ENCODE measurements around the gene TMEM44.

The TMEM44 gene

DNA sequence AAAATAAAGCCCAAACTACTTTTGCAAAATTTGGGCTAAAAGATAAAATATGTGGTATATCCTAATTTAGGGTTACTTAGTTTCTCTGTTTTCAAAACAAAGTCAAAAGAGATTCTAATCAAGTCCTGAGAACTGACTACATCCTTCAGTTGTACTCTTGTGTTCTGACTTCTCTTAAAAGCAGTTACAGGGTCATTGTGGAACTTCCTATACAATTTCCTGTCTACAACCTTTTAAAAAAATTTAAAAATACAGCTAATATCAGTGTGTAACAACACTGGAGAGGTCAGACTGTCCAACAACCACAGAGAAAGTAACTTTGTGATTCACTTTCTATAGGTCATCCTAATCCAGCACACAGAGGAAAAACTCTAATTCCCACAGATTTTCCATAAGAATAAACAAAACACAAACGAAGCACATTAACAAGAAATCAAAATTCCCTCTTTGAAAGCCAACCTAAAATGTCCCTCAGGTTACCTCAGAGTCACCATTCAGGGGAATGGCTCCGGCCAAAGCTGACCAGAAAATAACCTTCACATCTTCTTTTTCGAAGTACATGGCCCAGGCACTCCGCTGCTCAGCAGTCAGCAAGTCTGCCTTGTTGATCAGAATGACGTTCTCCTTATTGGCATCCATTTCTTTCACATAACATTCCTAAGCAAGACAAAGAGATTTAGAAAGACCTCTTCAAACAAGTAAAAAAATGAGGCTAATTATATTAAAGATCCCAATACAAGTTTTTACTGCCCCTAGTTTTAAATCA lies 25.4 kb upstream of the TMEM44 start:
- CTCF ChIA-PET = interaction anchor here (1.0 to 7.6 kb wide), 4 partner anchors 12 to 448 kb away, joined by 3 to 62 read pairs (median 8); partner anchors contain the start of gene LSG1

DNA sequence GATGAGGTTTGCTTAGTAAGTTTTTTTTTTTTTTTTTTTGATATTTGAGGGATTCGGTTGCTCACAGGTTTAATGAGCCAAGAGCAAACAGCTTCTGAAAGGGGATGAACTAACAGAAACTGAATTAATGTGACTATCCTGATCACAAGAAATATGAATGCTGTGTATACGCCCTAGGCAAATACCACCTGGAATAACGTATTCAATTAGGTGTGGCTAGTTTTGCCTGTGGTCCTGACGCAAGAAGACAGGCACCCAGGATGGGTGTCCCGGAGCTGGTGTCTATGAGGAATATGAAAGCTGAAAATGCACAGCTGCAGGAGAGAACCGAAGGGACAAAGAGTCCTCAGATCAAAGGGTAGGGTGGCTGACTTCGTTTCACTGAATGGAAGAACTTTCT lies 24.2 kb upstream of the TMEM44 start:
- no peak overlapping the region for H3K4me3 ChIP-seq (ENCODE audit: low read depth, low read length)
- no peak for DNase-seq (ENCODE audit: low read depth, low spot score)
- ChIA-PET POLR2A (no interaction called here), CTCF (interaction anchor here (0.9 to 7.6 kb wide), 3 partner anchors 13 to 604 kb away, joined by 3 to 62 read pairs (median 9); partner anchors contain the start of gene LSG1)
- TF ChIP-seq CTCF (IDR thresholded peaks at IDR 0.05; ENCODE audit: insufficient read depth, low read length, missing control alignments) = no peak

More for the DNA sequence above, 25.4 kb upstream of the TMEM44 start:
- TF ChIP-seq CTCF (IDR thresholded peaks at IDR 0.05; ENCODE audit: insufficient read depth, low read length, missing control alignments) = no peak
- DNase-seq (ENCODE audit: low read depth, low spot score) = no peak
- POLR2A ChIA-PET = no interaction called here
- H3K4me3 ChIP-seq (ENCODE audit: low read depth, low read length) = no peak overlapping the region

- no peak for TF ChIP-seq CTCF (IDR thresholded peaks at IDR 0.05; ENCODE audit: insufficient read depth, low read length, missing control alignments)
- ChIA-PET CTCF (interaction anchor here (1.4 kb wide), 1 partner anchor 15 kb away, joined by 4 read pairs; no protein-coding TSS in a partner anchor), POLR2A (no interaction called here)
- H3K4me3 ChIP-seq (ENCODE audit: low read depth, low read length) = no peak overlapping the region
- DNase-seq (ENCODE audit: low read depth, low spot score) = no peak
Observed at GRCh38 chr3:194654443-194654842, 21.2 kb upstream of the TMEM44 start.

- H3K4me3 ChIP-seq (ENCODE audit: low read depth, low read length) = no peak overlapping the region
- POLR2A ChIA-PET = no interaction called here
- DNase-seq (ENCODE audit: low read depth, low spot score) = no peak
- TF ChIP-seq CTCF (IDR thresholded peaks at IDR 0.05; ENCODE audit: insufficient read depth, low read length, missing control alignments) = no peak
- CTCF ChIA-PET = interaction anchor here (1.0 to 2.2 kb wide), 4 partner anchors 8 to 314 kb away, joined by 3 to 10 read pairs (median 4); partner anchors contain the start of gene LSG1
Observed at GRCh38 chr3:194647747-194648146, 14.5 kb upstream of the TMEM44 start.

DNA sequence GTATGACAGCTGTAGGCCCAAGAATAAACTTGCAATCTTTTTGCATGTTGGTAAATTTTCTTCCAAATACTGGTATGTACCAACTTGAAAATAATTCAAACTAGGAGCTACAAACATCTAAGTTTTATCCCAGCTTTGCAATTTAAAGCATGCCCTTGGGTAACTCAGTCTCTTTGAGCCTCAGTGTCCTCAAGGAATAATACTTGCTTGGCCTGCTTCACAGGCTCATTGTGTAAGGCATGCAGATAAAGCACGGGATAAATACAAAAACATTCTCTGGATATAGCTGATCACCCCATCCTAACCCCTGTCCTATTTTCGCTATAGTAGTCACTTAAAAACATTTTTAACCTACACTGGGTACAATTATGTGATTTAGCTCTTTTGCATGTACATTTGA lies 9.6 kb upstream of the TMEM44 start:
- ChIA-PET CTCF (interaction anchor here (0.7 to 3.8 kb wide), 8 partner anchors 9 to 309 kb away, joined by 3 to 15 read pairs (median 5); partner anchors contain the start of genes LSG1 and TMEM44), POLR2A (no interaction called here)
- TF ChIP-seq CTCF (IDR thresholded peaks at IDR 0.05; ENCODE audit: insufficient read depth, low read length, missing control alignments) = no peak
- no peak overlapping the region for H3K4me3 ChIP-seq (ENCODE audit: low read depth, low read length)
- DNase-seq (ENCODE audit: low read depth, low spot score) = no peak

DNA sequence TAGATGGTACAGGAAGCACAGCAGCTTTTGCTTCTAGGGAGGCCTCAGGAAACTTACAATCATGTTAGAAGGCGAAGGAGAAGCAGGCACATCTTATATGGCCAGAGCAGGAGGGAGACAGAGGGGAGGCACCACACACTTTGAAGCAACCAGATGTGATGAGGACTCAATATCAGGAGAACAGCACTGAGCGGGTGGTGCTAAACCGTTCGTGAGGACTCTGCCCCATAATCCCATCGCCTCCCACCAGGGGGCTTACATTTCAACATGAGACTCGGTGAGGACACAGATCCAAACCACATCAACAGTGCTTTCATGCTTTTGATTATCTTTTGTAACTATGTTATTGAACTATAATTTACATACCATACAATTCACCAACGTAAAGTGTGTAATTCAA lies 7.6 kb upstream of the TMEM44 start:
- TF ChIP-seq CTCF (IDR thresholded peaks at IDR 0.05; ENCODE audit: insufficient read depth, low read length, missing control alignments) = peak; percentile 21
- ChIA-PET POLR2A (interaction anchor here (0.6 kb wide), 1 partner anchor 14 kb away, joined by 3 read pairs; no protein-coding TSS in a partner anchor), CTCF (interaction anchor here (0.9 to 3.8 kb wide), 7 partner anchors 16 to 307 kb away, joined by 3 to 15 read pairs (median 3); partner anchors contain the start of gene LSG1)
- no peak for DNase-seq (ENCODE audit: low read depth, low spot score)
- H3K4me3 ChIP-seq (ENCODE audit: low read depth, low read length) = no peak overlapping the region
